HepG2 (cell line): ENCODE results near the gene BHLHE23. TPM values are rescaled to one million over a fixed set of nuclear protein-coding genes. Genes with fewer than 3 reads are reported as not detected.

Source experiments
- ATAC-seq: fragments of 200-7000 bp; cut with Tn5 transposase; 3 replicates; pipeline ENCODE4 v1.9.1; 2020; ENCODE audit warnings: mild to moderate bottlenecking, moderate library complexity
- BruUV-seq: library from RNA; stranded (reverse); fragments of 400-500 nt; replicated peaks from 2 replicates; lab custom pipeline; 2021; lab: Mats Ljungman, UMichigan
- CTCF ChIA-PET: fragments of 300-600 bp; formaldehyde crosslinking; extraction: SDS; loops from one replicate; lab custom pipeline; 2021; ENCODE audit warnings: low total read pairs, inconsistent platforms, low intra/inter-chr PET ratio; lab: Yijun Ruan, JAX
- POLR2A ChIA-PET: fragments of 350-600 bp; sonication (Branson Sonifier 250); formaldehyde crosslinking; loops from one replicate; lab custom pipeline; 2020; ENCODE audit warnings: antibody characterized with exemption, inconsistent platforms; lab: Yijun Ruan, JAX
- DNase-seq: peaks from one replicate; pipeline ENCODE4 v3.0.0-alpha.2; 2015; ENCODE audit warnings: low spot score
- FAIRE-seq: peaks from 3 replicates; lab custom pipeline; 2011; peaks lifted over from hg19 to GRCh38; lab: Jason Lieb, UNC
- H2AFZ ChIP-seq: one replicate; pipeline ENCODE4 v1.6.1; 2011; ENCODE audit warnings: low read length, inconsistent platforms
- H3K27ac ChIP-seq: fragments of 300-600 bp; 3 replicates; pipeline ENCODE4 v1.8.0; 2011; ENCODE audit warnings: mixed run types, mild to moderate bottlenecking, mixed read lengths, low read length, inconsistent platforms; ENCODE audit not compliant: insufficient read depth; ENCODE audit errors: extremely low read length
- H3K27me3 ChIP-seq, 2 experiments: fragments of 200-600 bp in 1 of 2; 2 replicates in 1 of 2; 3 replicates in 1 of 2; pipeline versions ENCODE4 v1.6.0 to v1.8.0; 2011; ENCODE audit warnings: low read length in 2 of 2, mild to moderate bottlenecking in 2 of 2, moderate library complexity in 2 of 2, inconsistent platforms in 1 of 2; ENCODE audit not compliant: insufficient read depth in 2 of 2, control insufficient read depth in 1 of 2
- H3K36me3 ChIP-seq, 2 experiments: fragments of 200-600 bp in 1 of 2; replicated peaks in 1 of 2; 2 replicates in 1 of 2; 3 replicates in 1 of 2; pipeline versions ENCODE4 v1.5.1 to v1.8.0; 2011; ENCODE audit warnings: low read length in 2 of 2, inconsistent platforms in 1 of 2; ENCODE audit not compliant: insufficient read depth in 2 of 2, control insufficient read depth in 1 of 2
- H3K4me1 ChIP-seq: 2 replicates; pipeline ENCODE4 v1.5.1; 2012; ENCODE audit warnings: low read length, inconsistent platforms; ENCODE audit not compliant: insufficient read depth
- H3K4me2 ChIP-seq: 2 replicates; pipeline ENCODE4 v1.6.0; 2011; ENCODE audit warnings: low read depth, low read length, inconsistent platforms
- H3K4me3 ChIP-seq, 3 experiments: fragments of 200-600 bp in 1 of 3; sonication (generic), shearing (Covaris generic) in 1 of 3; replicated peaks in 1 of 3; 2 replicates each; pipeline ENCODE4 v1.5.1; 2011 to 2016; ENCODE audit warnings: low read length in 3 of 3, inconsistent platforms in 2 of 3, low read depth in 2 of 3, mild to moderate bottlenecking in 2 of 3, control low read depth in 1 of 3, mixed read lengths in 1 of 3; ENCODE audit not compliant: insufficient read depth in 1 of 3
- H3K79me2 ChIP-seq: one replicate; pipeline ENCODE4 v1.6.1; 2011; ENCODE audit warnings: low read length, inconsistent platforms; ENCODE audit not compliant: insufficient read depth
- H3K9ac ChIP-seq: 2 replicates; pipeline ENCODE4 v1.6.0; 2011; ENCODE audit warnings: mild to moderate bottlenecking, low read depth, low read length, inconsistent platforms; ENCODE audit not compliant: insufficient read depth
- H3K9me3 ChIP-seq: 2 replicates; pipeline ENCODE4 v1.5.1; 2012; ENCODE audit warnings: mild to moderate bottlenecking, low read length
- H4K20me1 ChIP-seq: 2 replicates; pipeline ENCODE4 v1.6.0; 2011; ENCODE audit warnings: inconsistent platforms, mild to moderate bottlenecking, low read length, moderate library complexity; ENCODE audit not compliant: insufficient read depth
- CTCF ChIP-seq: sonication (generic); formaldehyde crosslinking; IDR thresholded peaks from 2 replicates; pipeline ENCODE4 v1.5.0; 2020; ENCODE audit warnings: mild to moderate bottlenecking, missing genetic modification reagents, moderate library complexity
- ELF1 ChIP-seq: sonication (generic); formaldehyde crosslinking; IDR thresholded peaks from 2 replicates; pipeline ENCODE4 v1.4.0; 2020; ENCODE audit warnings: missing genetic modification reagents
- EZH2 ChIP-seq: conservative IDR thresholded peaks from 2 replicates; pipeline ENCODE4 v1.6.1; 2012; ENCODE audit warnings: mild to moderate bottlenecking, low read depth, low read length, moderate library complexity
- KAT2B ChIP-seq: fragments of 150-350 bp; IDR thresholded peaks from 2 replicates; pipeline ENCODE4 v1.6.1; 2014; ENCODE audit warnings: low read depth, low read length, borderline replicate concordance
- MZF1 ChIP-seq: sonication (generic); formaldehyde crosslinking; IDR thresholded peaks from 2 replicates; pipeline ENCODE4 v1.8.1; 2023; ENCODE audit warnings: mild to moderate bottlenecking, missing genetic modification reagents, borderline replicate concordance
- NFYC ChIP-seq: IDR thresholded peaks from 2 replicates; pipeline ENCODE4 v1.6.1; 2016; ENCODE audit warnings: missing genetic modification reagents, missing compliant biosample characterization
- PHF8 ChIP-seq: sonication (generic); formaldehyde crosslinking; IDR thresholded peaks from 2 replicates; pipeline ENCODE4 v1.5.0; 2020; ENCODE audit warnings: missing genetic modification reagents
- REXO4 ChIP-seq: sonication (generic); formaldehyde crosslinking; IDR thresholded peaks from 2 replicates; pipeline ENCODE4 v1.8.0; 2022; ENCODE audit warnings: missing genetic modification reagents, mild to moderate bottlenecking, borderline replicate concordance
- TBP ChIP-seq: sonication (generic); formaldehyde crosslinking; IDR thresholded peaks from 2 replicates; pipeline ENCODE4 v1.5.0; 2020; ENCODE audit warnings: missing genetic modification reagents
- YEATS4 ChIP-seq: sonication (generic); formaldehyde crosslinking; IDR thresholded peaks from 2 replicates; pipeline ENCODE4 v1.4.0; 2020; ENCODE audit warnings: missing genetic modification reagents, borderline replicate concordance
- ZIK1 ChIP-seq: sonication (generic); formaldehyde crosslinking; IDR thresholded peaks from 2 replicates; pipeline ENCODE4 v1.5.0; 2020; ENCODE audit warnings: mild to moderate bottlenecking, low read depth, missing genetic modification reagents, borderline replicate concordance
- ZNF629 ChIP-seq: sonication (generic); formaldehyde crosslinking; conservative IDR thresholded peaks from 2 replicates; pipeline ENCODE4 v1.5.0; 2020; ENCODE audit warnings: missing genetic modification reagents
- WGBS: methylation state at CpG from one replicate; pipeline ENCODE4 v1.1.6; 2017; ENCODE audit warnings: low lambda C conversion rate; 5-methylcytosine and 5-hydroxymethylcytosine counted together
- in situ Hi-C: cut with HindIII; loops from 2 replicates; pipeline ENCODE4 v1.10.0; 2017; ENCODE audit warnings: low pct_unique_long_range_greater_than_20kb; ENCODE audit not compliant: extremely low pct_ligation_motif_present
- intact Hi-C: fragments of 100-400 bp; cut with micrococcal nuclease; formaldehyde crosslinking; loops from one replicate; pipeline ENCODE4 v1.10.0; 2022; ENCODE audit not compliant: unreplicated experiment
- polyA plus RNA-seq, 8 experiments: library from polyadenylated mRNA; depleted of rRNA in 3 of 8; stranded (reverse) in 7 of 8; unstranded in 1 of 8; fragments of >200 nt; fragmentation: Illumina TruSeq in 4 of 8; extraction: Trizol in 4 of 8; gene quantifications; 2 replicates each; pipeline versions ENCODE4 v1.2.1 to v1.2.3, GENCODE V29; 2011 to 2016; ENCODE audit warnings: low read depth in 4 of 8, missing spikeins in 1 of 8, mixed read lengths in 1 of 8; ENCODE audit not compliant: insufficient read depth in 1 of 8
- total RNA-seq, 5 experiments: library from RNA; depleted of rRNA; stranded (reverse); fragments of >200 nt; fragmentation: Illumina TruSeq; extraction: Trizol; gene quantifications; 2 replicates each; pipeline ENCODE4 v1.2.3, GENCODE V29; 2016; ENCODE audit warnings: low read depth in 1 of 5
- TF ChIP-seq, protein P1 (sequence below): sonication (generic); formaldehyde crosslinking; conservative IDR thresholded peaks from 2 replicates; pipeline ENCODE4 v1.8.1; 2023; ENCODE audit warnings: missing genetic modification reagents

The BHLHE23 gene
- total and polyA plus RNA-seq, 2 of the 13 experiments (the other 11 are each of a cell fraction or from before 2014, with no cell fraction given) = not detected

- TF ChIP-seq KAT2B (0 out of 2 replicates have a peak, but pooled peaks have one; percentile 5), NFYC (CRISPR knock-in tag) (no peak), ELF1 (CRISPR knock-in tag) (no peak), EZH2 (peak; percentile 91; the same call in 1 of the 2 replicates), MZF1 (no peak), REXO4 (CRISPR knock-in tag) (no peak), ZNF629 (CRISPR knock-in tag) (no peak), CTCF (CRISPR knock-in tag) (no peak), YEATS4 (CRISPR knock-in tag) (no peak)
- TF ChIP-seq, protein P1, sequence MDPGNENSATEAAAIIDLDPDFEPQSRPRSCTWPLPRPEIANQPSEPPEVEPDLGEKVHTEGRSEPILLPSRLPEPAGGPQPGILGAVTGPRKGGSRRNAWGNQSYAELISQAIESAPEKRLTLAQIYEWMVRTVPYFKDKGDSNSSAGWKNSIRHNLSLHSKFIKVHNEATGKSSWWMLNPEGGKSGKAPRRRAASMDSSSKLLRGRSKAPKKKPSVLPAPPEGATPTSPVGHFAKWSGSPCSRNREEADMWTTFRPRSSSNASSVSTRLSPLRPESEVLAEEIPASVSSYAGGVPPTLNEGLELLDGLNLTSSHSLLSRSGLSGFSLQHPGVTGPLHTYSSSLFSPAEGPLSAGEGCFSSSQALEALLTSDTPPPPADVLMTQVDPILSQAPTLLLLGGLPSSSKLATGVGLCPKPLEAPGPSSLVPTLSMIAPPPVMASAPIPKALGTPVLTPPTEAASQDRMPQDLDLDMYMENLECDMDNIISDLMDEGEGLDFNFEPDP (CRISPR knock-in tag) = no peak
Measured at GRCh38 chr20:63003546-63003945, 3.2 kb downstream of the BHLHE23 start (continued).

GRCh38 chr20:63002511-63002910 is 4.3 kb downstream of the BHLHE23 start:
- TF ChIP-seq TBP = no peak
- TF ChIP-seq ZIK1 (CRISPR knock-in tag) = no peak
- TF ChIP-seq PHF8 (CRISPR knock-in tag) = no peak
- TF ChIP-seq, protein P1 (CRISPR knock-in tag) = no peak
- H3K27ac ChIP-seq = no peak overlapping the region
- no peaks in the 10 kb centered on the region for H3K79me2 ChIP-seq
- H3K4me3 ChIP-seq = no peak overlapping the region
- POLR2A ChIA-PET = no interaction called here
- FAIRE-seq = no peak
- CTCF ChIA-PET = no interaction called here
- peaks cover 36 to 94% of the 10 kb centered on the region in 2 experiments for H3K27me3 ChIP-seq
- 48% methylated on average over 11 of the region's 11 CpGs for whole genome bisulfite sequencing
- H3K36me3 ChIP-seq = no peaks in the 10 kb centered on the region
- intact Hi-C loops = no loop called here
- H3K9ac ChIP-seq = no peak overlapping the region
- no peak for ATAC-seq
- no peaks in the 10 kb centered on the region for H3K9me3 ChIP-seq
- H4K20me1 ChIP-seq = no peaks in the 10 kb centered on the region; the same call in 1 of the 2 replicates
- no TSS peak for BruUV-seq
- H3K4me1 ChIP-seq = no peaks in the 10 kb centered on the region
- H2AFZ ChIP-seq = no peak overlapping the region
- no peak overlapping the region for H3K4me2 ChIP-seq
- no peak for DNase-seq
- in situ Hi-C loops = no loop called here
